MCF 10A (cell line): ENCODE results near the gene KRABD2.

Source experiments
- BruUV-seq: library from RNA; stranded (reverse); fragments of 400-500 nt; replicated peaks from 2 replicates; lab custom pipeline; 2021; lab: Mats Ljungman, UMichigan
- CTCF ChIA-PET: fragments of 300-600 bp; sonication (Branson Sonifier 250); formaldehyde crosslinking; extraction: SDS; loops from one replicate; lab custom pipeline; 2021; ENCODE audit warnings: antibody characterized with exemption, inconsistent platforms; lab: Yijun Ruan, JAX
- POLR2A ChIA-PET: fragments of 300-600, 350-650 bp; sonication (Branson Sonifier 250); formaldehyde crosslinking; extraction: SDS; loops from one replicate; lab custom pipeline; 2020; ENCODE audit warnings: antibody characterized with exemption, inconsistent platforms; lab: Yijun Ruan, JAX
- DNase-seq: peaks from one replicate; pipeline ENCODE4 v3.0.0-alpha.2; 2018; ENCODE audit not compliant: unreplicated experiment
- H3K27ac Mint-ChIP-seq: one replicate; pipeline ENCODE4 v1.8.0; 2022; ENCODE audit warnings: mild to moderate bottlenecking, low read depth, mixed read lengths; ENCODE audit not compliant: unreplicated experiment
- H3K27me3 Mint-ChIP-seq: one replicate; pipeline ENCODE4 v1.8.0; 2022; ENCODE audit warnings: mixed read lengths; ENCODE audit not compliant: insufficient read depth, unreplicated experiment
- H3K36me3 Mint-ChIP-seq: one replicate; pipeline ENCODE4 v1.8.0; 2022; ENCODE audit warnings: mild to moderate bottlenecking, moderate library complexity, mixed read lengths; ENCODE audit not compliant: insufficient read depth, unreplicated experiment
- H3K4me1 Mint-ChIP-seq: one replicate; pipeline ENCODE4 v1.8.0; 2022; ENCODE audit warnings: mixed read lengths; ENCODE audit not compliant: insufficient read depth, unreplicated experiment
- H3K4me3 Mint-ChIP-seq: one replicate; pipeline ENCODE4 v1.8.0; 2022; ENCODE audit warnings: mild to moderate bottlenecking, moderate library complexity, mixed read lengths; ENCODE audit not compliant: unreplicated experiment
- H3K9me3 Mint-ChIP-seq: one replicate; pipeline ENCODE4 v1.8.0; 2022; ENCODE audit warnings: mixed read lengths; ENCODE audit not compliant: unreplicated experiment
- intact Hi-C: fragments of 100-400 bp; cut with micrococcal nuclease; formaldehyde crosslinking; loops from 2 replicates; pipeline ENCODE4 v1.14.1; 2022
- TF ChIP-seq, protein P1 (sequence below): fragments of 200-600 bp; IDR thresholded peaks from one replicate; pipeline ENCODE4 v1.8.0; 2022; ENCODE audit warnings: antibody characterized with exemption, mild to moderate bottlenecking; ENCODE audit not compliant: unreplicated experiment

KRABD2 gene

DNA sequence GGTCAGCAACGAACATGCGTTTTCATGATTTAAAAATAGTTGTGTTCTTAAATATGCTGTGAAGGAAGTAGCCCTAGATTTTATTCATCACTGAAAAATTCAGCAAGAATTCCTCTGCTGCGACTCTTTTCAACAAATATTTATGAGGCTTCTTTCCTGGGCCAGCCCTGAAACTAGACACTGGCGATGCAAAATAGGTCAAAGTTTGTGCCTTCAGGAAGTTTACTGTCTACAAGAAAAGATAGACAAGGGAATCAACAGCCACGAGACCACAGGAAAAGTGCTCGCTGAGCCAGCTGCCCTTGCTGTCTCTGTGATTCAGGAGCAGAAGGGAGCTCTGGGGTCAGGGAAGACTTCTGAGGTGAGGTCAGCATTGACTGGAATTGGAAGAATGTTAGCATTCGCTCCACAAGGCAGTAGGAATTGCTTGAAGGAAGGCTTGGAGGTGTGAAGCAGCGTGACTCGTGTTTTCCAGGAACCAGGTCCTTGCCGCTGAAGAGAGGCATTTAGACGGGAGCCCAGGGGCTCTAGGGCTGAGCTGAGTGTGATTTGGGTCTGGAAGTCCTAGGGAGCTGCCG, 8.4 kb upstream of the KRABD2 start:
- DNase-seq, result no peak
- POLR2A ChIA-PET, result no interaction called here
- TF ChIP-seq, protein P1, sequence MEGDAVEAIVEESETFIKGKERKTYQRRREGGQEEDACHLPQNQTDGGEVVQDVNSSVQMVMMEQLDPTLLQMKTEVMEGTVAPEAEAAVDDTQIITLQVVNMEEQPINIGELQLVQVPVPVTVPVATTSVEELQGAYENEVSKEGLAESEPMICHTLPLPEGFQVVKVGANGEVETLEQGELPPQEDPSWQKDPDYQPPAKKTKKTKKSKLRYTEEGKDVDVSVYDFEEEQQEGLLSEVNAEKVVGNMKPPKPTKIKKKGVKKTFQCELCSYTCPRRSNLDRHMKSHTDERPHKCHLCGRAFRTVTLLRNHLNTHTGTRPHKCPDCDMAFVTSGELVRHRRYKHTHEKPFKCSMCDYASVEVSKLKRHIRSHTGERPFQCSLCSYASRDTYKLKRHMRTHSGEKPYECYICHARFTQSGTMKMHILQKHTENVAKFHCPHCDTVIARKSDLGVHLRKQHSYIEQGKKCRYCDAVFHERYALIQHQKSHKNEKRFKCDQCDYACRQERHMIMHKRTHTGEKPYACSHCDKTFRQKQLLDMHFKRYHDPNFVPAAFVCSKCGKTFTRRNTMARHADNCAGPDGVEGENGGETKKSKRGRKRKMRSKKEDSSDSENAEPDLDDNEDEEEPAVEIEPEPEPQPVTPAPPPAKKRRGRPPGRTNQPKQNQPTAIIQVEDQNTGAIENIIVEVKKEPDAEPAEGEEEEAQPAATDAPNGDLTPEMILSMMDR, result no peak
- peaks cover 35% of the 10 kb centered on the region for H3K36me3 Mint-ChIP-seq
- H3K4me3 Mint-ChIP-seq, result peak overlapping the region; percentile 97
- CTCF ChIA-PET, result interaction anchor here (0.7 kb wide), 1 partner anchor 328 kb away, joined by 5 read pairs; no protein-coding TSS in a partner anchor
- peak overlapping the region; percentile 100 for H3K27ac Mint-ChIP-seq
- no peaks in the 10 kb centered on the region for H3K27me3 Mint-ChIP-seq
- BruUV-seq, result no TSS peak
- intact Hi-C loops, result loop anchor here (5.0 kb wide), 3 partner anchors 163 to 323 kb away; partner anchors contain the start of gene HES7
- no peaks in the 10 kb centered on the region for H3K9me3 Mint-ChIP-seq
- H3K4me1 Mint-ChIP-seq, result peaks cover 14% of the 10 kb centered on the region

DNA sequence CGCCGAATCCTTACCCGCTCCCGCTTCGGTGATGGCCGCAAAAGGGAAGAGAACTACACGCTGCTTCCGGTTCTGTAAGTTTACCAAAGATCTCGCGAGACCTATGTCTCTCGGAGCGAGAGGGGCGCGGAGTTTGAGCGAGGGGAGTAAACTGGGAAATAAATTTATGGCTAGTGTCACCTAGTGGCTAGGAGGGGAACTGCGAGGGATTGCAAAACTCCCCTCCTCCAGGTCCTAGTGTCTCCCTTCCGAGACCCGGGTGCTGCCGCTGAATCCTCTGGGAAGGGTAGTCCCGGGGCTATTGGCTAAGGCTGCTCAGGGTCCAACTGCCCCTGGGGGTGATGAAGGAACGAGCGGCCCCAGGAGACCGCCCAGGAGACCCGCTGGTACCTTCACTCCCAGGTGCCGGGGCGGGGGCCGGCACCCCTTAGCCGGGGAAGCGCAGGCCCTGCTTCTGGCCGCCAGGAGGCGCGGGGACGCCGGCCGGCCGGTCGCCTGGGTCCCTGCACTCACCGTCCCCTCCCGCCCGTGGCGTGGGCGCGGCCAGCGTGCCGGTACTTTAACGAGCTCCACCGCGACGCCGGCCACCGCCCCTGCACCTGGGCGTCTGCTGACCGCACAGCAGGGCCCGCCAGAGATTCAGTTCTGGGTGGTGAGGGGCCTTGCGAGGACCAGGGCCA, 6.8 kb upstream of the KRABD2 start, which contains the start of gene RPL26:
Gene RPL26 (minus strand): TSS at position 51 of the 680 bp plus-strand sequence. CDS start 883 bp downstream, outside the sequence.
- ChIA-PET POLR2A (interaction anchor here (0.5 to 3.2 kb wide), 44 partner anchors 8 to 870 kb away, joined by 3 to 28 read pairs (median 4); partner anchors contain the start of genes NDEL1, PFAS, RNF222 and RNF227), CTCF (interaction anchor here (0.6 to 1.8 kb wide), 24 partner anchors 8 to 512 kb away, joined by 3 to 7 read pairs (median 3); partner anchors contain the start of gene RNF222)
- peaks cover 21% of the 10 kb centered on the region for H3K4me1 Mint-ChIP-seq
- no TSS peak for BruUV-seq
- intact Hi-C loops, result loop anchor here (1.0 to 5.0 kb wide), 6 partner anchors 54 to 363 kb away; partner anchors contain the start of gene HES7
- no peaks in the 10 kb centered on the region for H3K9me3 Mint-ChIP-seq
- peaks cover 51% of the 10 kb centered on the region for H3K36me3 Mint-ChIP-seq
- no peaks in the 10 kb centered on the region for H3K27me3 Mint-ChIP-seq
- DNase-seq, result peak; percentile 99
- TF ChIP-seq, protein P1, result peak; percentile 81
- peak within 1 kb of the TSS; percentile 100 for H3K27ac Mint-ChIP-seq
- H3K4me3 Mint-ChIP-seq, result peak within 1 kb of the TSS; percentile 97

GRCh38 chr17:8382880-8383142, 6.3 kb upstream of the KRABD2 start:
- H3K4me1 Mint-ChIP-seq, result peaks cover 21% of the 10 kb centered on the region
- DNase-seq, result no peak
- H3K27ac Mint-ChIP-seq, result peak overlapping the region; percentile 100
- CTCF ChIA-PET, result interaction anchor here (0.6 to 1.8 kb wide), 11 partner anchors 9 to 403 kb away, joined by 3 to 6 read pairs (median 4); partner anchors contain the start of gene RNF222
- intact Hi-C loops, result loop anchor here (1.0 to 5.0 kb wide), 6 partner anchors 54 to 363 kb away; partner anchors contain the start of gene HES7
- TF ChIP-seq, protein P1, result no peak
- no TSS peak for BruUV-seq
- POLR2A ChIA-PET, result interaction anchor here (0.7 to 3.2 kb wide), 19 partner anchors 11 to 365 kb away, joined by 3 to 28 read pairs (median 5); partner anchors contain the start of genes NDEL1 and RANGRF
- peak overlapping the region; percentile 97 for H3K4me3 Mint-ChIP-seq
- H3K9me3 Mint-ChIP-seq, result no peaks in the 10 kb centered on the region
- H3K27me3 Mint-ChIP-seq, result no peaks in the 10 kb centered on the region
- H3K36me3 Mint-ChIP-seq, result peaks cover 55% of the 10 kb centered on the region
